CD4-positive, alpha-beta T cell treated with Interferon alpha-2 for 1 hour (primary cell): ENCODE measurements around the gene SLC51B.
"Not testable (repeated sequence)": the region's sequence is repeated elsewhere in the genome, so short reads cannot be mapped to it uniquely, and the experiment has no call there.

ENCODE experiments used
- DNase-seq, 2 donors: peaks; one replicate each; pipeline ENCODE4 v3.0.0-alpha.2; 2020 to 2022

SLC51B gene

DNA sequence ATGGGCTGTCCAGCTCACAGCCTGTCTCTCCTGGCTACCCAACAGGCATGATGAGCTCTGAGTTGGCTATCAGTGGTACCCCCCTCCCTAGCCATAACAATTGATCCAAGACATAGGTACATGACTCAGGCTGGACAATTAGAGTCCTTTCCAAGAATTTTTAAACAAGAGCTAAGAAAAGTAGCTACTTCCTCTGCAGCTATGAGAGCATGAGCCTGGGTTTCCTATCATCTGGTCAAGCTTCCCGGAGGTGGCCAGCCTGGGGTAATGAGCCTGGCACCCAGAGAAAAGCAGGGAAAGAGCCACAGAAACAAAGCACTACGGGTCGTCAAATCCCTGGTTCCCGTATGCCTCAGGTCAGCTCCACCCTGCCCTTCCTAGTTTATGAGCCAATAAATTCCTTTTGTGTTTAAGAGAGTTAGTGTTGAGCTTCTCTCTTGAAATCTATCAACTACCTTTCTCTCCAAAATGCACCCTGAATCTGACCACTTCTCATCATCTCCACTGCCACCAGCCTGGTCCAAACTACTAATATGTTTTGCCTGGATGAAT lies 2.3 kb upstream of the SLC51B start:
- no peak for DNase-seq

DNA sequence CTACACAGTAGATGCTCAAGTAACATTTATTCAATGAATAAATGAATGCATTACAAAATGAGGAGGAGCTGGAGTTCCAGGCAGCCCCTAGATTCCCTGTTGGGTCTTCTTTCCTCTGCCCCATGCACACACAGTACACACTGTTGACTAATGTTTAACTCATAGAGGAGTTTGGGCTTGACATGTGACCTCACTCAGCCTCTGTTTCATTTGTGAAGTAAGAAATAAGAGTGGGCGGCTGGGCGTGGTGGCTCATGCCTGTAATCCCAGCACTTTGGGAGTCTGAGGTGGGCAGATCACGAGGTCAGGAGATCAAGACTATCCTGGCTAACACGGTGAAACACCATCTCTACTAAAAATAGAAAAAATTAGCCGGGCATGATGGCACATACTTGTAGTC lies 969 bp upstream of the SLC51B start:
- not testable (repeated sequence) for DNase-seq

DNA sequence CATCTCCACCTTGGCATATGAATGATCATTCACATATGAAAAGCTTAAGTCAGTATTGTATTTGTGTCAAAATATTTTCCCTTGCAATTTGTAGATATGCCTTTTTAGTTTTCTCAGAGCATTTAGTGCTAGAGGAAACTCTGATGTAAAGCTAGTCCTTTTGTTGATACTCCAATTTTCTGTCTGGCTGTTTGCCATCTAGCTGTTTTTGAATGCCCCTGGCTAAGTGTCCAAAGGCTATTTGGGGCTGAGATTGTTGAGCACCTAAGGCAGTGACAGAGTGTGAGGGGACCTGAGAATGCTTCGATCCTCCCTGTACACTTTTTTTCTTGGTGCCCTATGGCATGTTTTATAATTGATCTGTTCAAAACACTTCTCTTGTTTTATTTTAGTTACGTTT lies 3.1 kb downstream of the SLC51B start:
- no peak for DNase-seq

DNA sequence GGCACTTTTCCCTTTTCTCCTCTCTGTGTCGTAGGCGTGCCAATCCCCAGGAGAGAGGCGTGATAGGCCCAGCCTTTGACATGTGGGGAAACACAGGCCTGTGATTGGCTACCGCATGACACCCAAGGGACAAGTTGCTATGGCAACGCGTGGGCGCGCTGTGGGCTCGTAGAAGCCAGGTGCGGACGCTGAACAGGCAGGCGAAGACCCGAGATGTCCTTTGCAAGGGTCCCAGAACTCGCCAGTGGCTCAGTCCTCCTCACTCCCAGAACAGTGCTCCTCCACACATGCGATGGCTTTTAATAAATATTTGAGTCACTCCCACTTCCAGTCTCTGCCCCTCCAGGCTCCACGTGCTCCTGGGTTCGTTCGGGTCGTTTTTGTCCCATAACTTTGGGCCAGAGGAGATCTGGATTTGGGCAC lies 4.2 kb downstream of the SLC51B start:
- peak; percentile 90 to 91 for DNase-seq

DNA sequence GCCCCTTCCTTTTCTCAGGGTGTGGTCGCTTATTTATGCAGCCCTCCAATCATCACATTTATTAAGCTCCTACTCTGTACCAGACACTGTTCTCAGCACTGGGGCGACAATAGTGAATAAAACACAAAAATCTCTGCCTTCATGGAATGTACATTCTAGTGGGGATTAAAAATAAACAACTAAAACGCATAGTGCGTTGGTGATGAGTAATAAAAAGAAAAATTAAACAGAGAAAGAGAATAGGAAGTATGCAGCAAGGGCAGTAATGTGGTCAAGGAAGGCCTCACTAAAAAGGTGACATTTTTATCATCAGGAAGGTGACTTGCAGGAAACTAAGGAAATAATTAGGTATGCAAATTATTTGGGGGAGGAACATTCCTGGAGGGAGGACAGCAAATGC lies 5.1 kb downstream of the SLC51B start:
- DNase-seq, result no peak

DNA sequence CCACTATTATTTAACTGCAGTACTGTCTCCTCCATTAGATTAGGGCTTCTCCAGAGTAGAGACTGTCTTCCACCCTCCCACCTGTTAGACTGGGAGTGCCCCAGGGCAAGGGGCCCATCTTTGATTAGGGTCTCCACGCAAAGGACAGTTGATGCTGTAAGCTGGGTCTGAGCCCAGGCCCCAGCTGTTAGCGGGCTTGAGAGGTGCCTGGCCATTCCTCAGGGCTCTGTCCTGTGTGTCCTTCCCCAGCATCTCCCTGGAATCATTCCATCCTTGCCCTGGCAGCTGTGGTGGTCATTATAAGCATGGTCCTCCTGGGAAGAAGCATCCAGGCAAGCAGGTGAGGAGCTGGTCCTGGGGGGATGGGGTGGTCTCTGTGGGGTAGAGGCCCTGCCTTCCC lies 6.1 kb downstream of the SLC51B start:
- DNase-seq, result no peak

DNA sequence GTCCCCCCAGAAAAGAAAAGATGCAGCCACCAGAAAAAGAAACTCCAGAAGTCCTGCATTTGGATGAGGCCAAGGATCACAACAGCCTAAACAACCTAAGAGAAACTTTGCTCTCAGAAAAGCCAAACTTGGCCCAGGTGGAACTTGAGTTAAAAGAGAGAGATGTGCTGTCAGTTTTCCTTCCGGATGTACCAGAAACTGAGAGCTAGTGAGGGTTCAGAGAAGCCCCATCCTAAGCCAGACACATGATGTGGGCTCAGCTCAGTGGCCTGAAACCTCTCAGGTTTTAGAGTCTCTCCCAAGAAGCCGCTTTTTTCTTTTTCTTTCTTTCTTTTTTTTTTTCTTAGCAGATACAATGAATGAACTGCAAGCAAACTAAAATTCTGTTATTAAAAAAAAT lies 7.8 kb downstream of the SLC51B start:
- DNase-seq, result no peak

DNA sequence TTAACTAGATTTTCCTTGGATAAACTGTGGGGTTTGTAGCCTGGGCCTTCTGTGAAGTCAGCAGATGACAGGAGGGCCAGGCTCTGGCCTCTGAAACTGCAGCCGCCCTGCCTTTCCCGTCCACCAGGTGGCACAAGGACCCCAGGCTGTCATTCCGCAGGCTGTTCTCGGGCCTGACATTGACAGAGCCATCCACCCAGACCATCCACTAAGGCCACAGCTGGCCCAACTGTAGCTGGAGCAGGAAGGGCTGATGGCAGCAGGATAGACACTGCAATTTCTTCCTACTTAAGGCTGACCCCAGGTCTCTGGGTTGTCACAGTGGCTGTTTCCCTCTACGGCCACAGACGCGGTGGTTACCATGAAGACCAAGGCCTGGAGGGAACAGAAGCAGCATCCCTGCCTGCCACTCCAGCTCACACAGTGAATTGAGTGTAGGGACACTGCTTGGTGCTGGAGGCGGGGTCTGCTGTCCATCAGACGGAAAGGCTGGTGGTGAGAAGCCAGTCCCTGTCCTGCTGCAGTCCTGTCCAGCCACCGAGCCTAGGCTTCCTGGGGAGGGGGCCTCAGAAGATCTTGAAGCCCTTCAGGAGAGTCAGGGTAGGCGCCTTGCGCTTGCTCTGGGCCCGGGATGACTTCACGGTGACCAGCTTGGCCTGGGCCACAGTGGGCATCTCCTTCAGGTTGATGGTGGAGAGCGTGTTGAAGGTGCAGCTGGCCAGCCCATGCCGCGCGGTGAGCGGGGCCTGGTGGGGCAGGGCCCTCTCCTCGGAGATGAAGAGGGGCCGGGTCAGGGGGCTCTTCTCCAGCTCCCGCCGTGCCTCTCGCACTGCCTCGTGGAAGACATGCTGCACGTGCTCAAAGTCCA lies 9.4 kb downstream of the SLC51B start:
- DNase-seq, result peak; percentile 41 to 57

DNA sequence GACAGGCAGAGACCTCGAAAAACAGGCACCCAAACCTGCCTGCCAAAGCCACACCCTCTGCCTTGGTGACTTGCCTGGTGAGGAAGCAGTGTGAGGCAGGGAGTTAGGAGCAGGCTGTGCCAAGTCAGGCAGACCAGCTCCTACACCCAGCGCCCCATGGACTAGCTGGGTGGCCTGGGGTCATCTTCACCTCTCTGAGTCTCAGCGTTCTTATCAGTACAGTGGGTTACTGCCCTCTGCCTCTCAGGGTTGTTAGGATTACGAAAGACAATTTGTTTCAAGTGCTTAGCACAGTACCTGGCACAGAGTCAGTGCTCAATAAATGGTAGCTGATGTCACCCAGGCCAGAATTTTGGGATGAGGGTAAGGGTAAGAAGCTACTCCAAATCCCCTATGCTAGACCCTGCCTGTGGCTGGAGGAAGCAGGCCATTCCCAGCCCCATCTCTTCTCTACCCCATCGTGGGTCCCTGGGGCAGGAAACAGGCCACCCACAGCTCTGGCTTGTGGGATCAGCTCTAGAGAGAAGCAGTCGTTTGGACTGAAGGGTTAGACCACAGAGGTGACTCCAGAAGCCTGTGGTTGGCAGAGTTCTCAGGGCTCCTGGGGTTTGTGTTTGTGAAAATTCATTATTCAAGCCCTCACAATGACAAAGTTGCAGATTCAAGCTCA lies 10.1 kb downstream of the SLC51B start:
- DNase-seq, result no peak

DNA sequence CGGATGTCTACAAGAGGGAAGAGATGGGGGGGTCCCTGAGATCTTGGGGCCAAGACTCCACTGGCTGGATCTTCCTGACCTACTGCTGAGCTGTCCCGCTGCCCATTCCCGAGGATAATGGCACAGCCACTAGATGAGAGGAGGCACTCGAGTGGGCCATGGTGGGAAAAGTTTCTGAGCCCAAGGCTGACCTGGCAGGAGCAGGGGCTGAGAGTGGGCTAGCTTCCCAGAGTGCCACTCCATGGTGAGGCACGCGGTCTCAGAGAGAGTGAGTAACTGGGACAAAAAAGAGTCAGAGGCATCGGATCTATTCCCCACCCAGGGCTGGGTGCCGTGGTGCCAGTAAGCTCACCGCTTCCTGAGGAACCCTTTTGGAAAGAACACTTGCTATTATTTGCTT lies 10.9 kb downstream of the SLC51B start:
- no peak for DNase-seq

DNA sequence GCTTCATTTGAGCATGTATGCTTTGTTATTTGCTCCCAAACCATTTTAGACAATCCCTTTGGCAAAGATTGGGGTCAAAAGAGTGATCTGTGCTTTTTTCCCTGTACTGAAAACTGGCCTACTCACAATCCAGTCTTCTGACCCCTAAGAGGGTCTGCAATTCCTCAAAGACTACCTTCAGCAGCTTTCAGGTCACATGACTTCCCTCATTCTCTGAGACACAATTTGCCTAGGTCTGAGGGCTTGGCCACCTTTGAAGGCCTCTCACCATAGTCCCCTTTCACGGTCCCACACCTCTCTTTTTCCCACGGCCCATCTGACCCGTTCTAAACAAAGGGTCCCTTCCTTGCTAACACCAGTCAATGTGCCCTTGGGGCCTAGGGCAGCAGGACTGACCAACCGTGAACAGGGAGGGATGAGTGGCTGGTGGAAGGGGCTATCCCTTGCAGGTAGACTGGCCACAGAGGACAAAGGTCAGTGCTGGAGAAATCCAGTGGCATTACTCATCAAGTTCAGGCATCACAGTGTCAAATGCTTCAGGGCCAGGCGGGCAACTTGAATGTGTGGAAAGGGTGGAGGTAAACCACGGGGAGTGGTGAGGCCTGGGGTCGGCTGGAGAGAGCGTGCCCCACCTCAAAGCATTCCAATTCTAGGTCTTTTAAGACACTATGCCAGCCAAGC lies 11.8 kb downstream of the SLC51B start:
- DNase-seq, result no peak

DNA sequence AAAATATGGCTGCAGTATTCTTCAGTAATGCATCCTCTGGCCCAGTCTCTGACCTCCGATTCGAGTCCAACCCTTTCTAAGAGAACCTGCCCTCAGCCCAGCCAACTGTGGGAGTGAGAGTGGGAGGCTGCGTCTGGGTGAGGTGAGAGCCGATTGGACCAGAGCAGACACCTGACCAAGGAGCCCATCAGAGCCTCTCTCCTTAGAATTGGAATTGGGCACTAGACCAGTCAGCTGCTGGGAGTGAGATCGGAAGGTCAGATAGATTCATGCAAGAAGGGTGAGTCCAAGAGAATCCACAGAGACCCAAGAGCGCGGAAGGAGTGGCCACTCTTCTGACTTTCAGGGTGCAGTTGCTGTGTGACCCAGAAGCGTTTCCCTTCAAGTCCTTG lies 12.4 kb downstream of the SLC51B start:
- DNase-seq, result no peak

DNA sequence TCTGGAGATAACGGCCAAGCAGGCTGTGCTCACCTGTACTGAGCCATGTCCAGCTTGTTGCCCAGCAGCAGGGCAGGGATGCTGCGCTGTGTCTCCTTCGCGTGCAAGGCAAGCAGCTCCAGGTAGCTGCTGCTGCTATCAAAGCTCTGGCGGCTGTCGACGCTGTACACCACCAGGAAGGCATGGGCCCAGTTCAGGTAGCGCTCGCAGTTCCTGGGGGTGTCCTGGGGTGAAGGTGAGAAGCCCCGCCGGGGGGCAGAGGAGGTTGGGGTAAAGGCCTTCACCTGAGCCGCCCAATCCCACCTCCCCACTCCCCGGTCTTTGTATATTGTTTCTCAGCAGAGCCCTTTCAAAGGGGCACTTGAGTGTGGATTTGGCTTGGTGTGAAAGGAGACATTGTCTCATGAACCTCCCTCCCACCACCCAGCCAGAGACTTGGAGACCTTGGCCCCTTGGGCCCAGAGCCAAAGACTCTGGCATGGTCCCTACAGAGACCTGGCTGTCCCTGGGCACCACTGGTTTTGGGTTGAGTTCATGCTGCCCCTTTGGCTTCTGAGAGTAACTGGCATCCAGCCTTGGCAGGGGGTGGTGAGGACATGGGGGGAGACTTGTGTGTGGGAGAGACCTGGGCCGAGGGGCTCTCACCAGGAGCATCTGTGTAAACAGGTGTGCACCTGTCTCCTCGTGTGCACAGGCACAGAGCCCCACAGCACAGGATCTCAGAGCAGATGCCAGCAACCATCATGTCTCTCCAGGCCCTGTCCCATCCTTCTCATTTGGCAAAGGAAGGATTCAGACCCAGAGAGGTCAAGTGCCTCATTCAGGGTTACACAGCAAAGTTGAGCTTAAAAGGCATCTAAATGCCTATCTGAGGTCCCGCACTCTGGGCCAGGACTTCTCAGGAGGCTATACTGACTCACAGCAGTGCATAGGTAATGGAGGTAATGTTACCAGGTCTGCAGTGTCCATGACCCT lies 13.5 kb downstream of the SLC51B start:
- no peak for DNase-seq

DNA sequence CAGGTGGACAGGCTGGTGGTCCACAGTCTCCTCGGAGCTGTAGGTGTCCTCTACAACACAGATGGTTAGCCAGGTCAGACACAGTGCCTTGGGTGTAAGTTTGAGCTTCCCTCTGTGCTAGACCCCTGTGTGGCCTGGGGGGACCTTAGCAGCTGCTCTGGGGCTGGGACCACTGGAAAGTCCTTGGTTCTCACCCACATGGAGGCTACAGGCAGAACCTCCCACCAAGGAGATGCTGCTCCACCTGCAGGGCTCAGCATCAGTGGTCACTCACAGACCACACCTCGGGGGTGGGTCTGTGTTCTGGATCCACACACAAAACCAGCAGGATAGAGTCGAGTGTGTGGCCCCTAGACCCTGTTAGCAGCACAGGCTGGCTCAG lies 14.2 kb downstream of the SLC51B start:
- no peak for DNase-seq

DNA sequence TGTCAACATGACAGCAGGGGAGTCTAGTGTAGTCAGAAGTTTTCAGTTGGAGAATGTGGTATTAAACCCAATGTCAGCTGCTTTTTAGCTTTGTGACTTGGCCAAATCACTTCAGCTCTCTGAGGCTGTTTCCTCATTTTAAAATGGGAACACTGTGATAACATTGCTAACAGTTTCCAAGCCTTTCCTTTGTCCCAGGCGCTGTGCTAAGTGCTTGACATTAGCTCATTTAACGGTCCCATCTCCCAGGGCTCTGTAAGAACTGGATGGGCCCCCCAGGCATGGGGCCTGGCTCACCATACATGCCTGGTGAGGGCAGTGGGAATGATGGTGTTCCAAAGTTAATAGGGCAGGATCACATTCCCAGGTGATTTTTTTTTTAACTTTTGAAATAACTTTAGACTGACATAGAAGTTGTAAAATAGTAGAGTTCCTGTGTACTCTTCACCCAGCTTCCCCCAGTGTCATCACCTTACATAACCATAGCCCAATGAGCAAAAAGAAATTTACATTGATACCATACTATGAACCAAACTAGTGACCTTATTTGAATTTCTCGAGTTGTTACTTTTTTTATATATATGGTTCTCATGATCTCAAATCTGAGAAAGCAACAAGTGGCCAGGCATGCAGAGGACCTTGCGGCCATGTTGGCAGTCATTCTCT lies 14.9 kb downstream of the SLC51B start:
- DNase-seq, result no peak

DNA sequence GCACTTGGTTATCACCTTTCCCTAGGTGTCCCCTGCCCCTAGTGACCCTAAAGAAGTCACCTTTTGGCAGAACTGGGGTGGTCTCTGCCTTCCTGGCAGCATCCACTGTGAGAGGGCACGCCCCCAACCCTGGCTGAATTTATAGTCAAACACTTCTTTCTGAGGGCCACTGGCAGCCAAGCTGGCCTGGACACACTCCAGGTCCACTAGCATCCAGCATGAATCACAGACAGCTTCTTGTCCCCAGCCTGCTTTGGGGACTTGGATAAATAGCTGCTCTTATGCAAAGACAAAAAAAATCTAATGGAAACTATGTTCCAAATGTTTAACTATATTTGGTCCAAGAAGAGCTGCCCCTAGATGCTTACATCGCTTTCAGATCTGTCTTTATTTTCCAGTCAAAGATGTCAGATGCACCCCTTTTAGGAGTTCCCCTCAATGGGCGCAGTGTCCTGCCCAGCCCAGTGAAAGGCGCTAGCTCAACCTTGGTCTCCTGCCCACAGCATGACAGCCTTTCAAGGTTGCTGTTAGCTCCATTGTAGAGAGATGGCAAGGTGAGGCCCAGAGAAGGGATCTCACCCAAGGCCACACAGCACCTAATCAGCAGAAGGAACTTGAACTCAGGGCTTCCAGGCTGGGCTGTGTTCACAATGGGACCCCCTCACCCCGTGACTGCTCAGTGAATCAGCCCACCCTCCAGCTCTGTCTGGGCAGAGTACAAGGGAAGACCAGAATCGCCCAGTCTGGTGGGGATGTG lies 15.6 kb downstream of the SLC51B start:
- DNase-seq, result no peak

DNA sequence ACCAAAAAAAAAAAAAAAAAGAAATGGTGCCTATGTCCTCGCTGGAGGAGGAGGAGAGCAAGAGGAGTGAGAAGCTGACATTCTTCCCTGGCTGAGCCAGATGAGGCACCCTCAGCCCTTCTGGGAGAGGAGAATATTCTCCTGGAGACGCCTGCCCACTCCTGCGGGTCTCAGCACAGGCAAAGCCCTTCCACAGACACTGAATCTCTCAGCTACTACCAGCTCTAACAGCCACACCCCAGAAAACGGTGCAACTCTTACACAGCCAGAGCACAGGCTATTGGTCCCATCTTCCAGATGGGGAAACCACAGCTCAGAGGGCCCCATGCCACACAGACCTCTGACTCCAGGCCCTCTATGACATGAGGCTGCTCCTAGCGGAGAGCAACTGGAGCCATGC lies 16.9 kb downstream of the SLC51B start:
- DNase-seq, result no peak

DNA sequence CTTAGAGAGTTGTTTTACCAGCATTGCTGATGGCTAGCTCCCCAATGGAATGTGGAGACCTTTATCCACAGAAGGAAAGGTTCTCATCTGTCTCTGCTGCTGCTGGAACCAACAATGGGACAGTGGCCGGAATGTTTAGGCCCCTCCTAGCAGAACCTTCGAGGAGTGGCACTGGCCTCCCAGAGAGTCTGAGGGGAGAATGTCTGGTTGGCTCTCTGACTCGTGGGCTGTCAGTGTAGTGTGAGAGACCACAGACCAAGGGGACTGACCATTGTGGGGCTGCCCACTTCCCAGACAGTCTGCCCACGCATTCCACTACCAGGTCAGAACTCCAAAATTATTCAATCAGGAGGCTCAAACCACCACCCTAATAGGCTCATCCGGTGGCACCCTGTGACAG lies 17.5 kb downstream of the SLC51B start:
- DNase-seq, result no peak

DNA sequence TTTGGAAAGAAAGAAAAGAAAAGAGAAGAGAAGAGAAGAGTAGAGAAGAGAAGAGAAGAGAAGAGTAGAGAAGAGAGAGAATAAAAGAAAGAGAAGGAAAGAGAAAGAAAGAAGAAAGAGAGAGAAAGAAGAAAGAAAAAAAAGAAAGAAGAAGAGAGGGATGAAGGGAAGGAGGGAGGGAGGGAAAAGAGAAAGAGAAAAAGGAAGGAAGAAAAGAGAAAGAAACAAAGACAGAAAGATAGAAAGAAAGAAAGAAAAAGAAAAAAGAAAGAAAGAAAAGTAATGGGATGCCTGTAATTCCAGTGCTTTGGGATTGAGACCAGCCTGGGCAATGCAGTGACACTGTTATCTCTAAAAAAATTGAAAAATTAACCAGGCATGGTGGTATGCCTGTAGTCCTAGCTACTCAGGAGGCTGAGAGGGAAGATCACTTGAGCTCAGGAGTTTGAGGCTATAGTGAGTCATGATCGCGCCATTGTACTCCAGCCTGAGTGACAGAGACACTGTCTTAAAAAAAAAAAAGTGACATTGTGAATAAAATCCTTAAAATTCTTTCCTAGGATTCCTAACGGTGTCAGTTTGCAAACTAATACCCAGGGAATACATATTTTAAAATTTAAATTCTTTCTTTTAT lies 20.9 kb downstream of the SLC51B start:
- DNase-seq, result no peak

DNA sequence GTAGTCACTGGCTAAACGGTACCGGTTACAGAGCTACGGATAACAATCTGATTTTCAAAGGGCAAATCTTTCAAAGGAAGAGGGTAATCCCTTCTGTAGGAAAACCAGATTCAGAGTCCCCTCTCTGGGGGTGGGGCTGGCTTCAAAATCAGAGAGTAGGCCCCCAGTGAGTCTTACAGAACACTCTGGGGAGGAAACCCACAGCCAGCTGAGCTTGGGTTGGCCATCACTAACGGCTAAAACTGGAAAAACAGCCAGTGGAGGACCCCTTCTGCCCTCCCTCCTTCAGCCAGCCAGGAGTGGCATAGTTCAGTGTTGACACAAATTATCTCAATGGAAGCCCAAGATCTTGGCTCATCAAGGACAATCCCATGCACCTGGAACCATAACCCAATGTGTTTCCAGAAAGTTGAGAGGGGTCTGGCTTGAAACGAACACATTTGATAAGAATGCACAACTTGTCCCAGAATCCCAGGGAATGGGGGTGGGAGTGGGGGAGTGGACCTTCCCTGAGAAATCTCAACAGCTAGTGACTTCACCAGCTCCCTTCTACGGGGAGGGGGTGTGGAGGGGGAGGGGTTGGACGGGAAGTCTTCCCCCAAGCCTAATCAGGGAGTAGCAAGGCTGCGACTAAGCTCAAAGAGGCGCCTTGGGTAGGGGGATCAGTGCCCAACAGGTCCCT lies 21.6 kb downstream of the SLC51B start:
- DNase-seq, result no peak
